A673 (cell line): ENCODE results near the gene ARSB. TPM values are rescaled to one million over a fixed set of nuclear protein-coding genes. Genes with fewer than 3 reads are reported as not detected.

ENCODE experiments used
- BruUV-seq: library from RNA; stranded (reverse); fragments of 400-500 nt; replicated peaks from 2 replicates; lab custom pipeline; 2021; lab: Mats Ljungman, UMichigan
- CTCF ChIA-PET: fragments of 300-600 bp; sonication (Branson Sonifier 250); formaldehyde crosslinking; loops from one replicate; lab custom pipeline; 2022; ENCODE audit warnings: antibody characterized with exemption; lab: Charles Lee
- POLR2A ChIA-PET: fragments of 300-600 bp; sonication (Branson Sonifier 250); formaldehyde crosslinking; loops from one replicate; lab custom pipeline; 2022; ENCODE audit warnings: antibody characterized with exemption; ENCODE audit not compliant: low non-redundant PET; lab: Charles Lee
- DNase-seq: peaks from one replicate; pipeline ENCODE4 v3.0.0-alpha.2; 2015; ENCODE audit warnings: low spot score
- H3K27ac ChIP-seq: fragments of 200-600 bp; sonication (generic); 2 replicates; pipeline ENCODE4 v1.5.1; 2016; ENCODE audit warnings: mixed run types, low read depth, mild to moderate bottlenecking, mixed read lengths, antibody characterized with exemption, low read length; ENCODE audit not compliant: poor library complexity, severe bottlenecking
- H3K27me3 ChIP-seq: fragments of 200-600 bp; sonication (generic); replicated peaks from 2 replicates; pipeline ENCODE4 v1.6.1; 2017; ENCODE audit warnings: mixed run types, low read depth, mild to moderate bottlenecking, mixed read lengths, antibody characterized with exemption, low read length; ENCODE audit not compliant: insufficient read depth, poor library complexity
- H3K36me3 ChIP-seq: fragments of 200-600 bp; sonication (generic); 2 replicates; pipeline ENCODE4 v1.6.1; 2016; ENCODE audit warnings: mixed run types, mild to moderate bottlenecking, mixed read lengths, antibody characterized with exemption, low read length; ENCODE audit not compliant: insufficient read depth, poor library complexity, severe bottlenecking
- H3K4me1 ChIP-seq: fragments of 200-600 bp; sonication (generic); 2 replicates; pipeline ENCODE4 v1.6.1; 2017; ENCODE audit warnings: mixed run types, mild to moderate bottlenecking, mixed read lengths, antibody characterized with exemption, low read length; ENCODE audit not compliant: insufficient read depth, poor library complexity, severe bottlenecking
- H3K4me3 ChIP-seq: fragments of 200-600 bp; sonication (generic); 2 replicates; pipeline ENCODE4 v1.5.1; 2016; ENCODE audit warnings: low read depth, mixed run types, mild to moderate bottlenecking, mixed read lengths, low read length; ENCODE audit not compliant: poor library complexity, severe bottlenecking
- H3K9me3 ChIP-seq: fragments of 200-600 bp; sonication (generic); 2 replicates; pipeline ENCODE4 v1.6.1; 2016; ENCODE audit warnings: mixed run types, low read depth, mild to moderate bottlenecking, mixed read lengths, antibody characterized with exemption, low read length; ENCODE audit not compliant: poor library complexity, severe bottlenecking
- EZH2 ChIP-seq: fragments of 200-600 bp; sonication (generic); IDR thresholded peaks from 2 replicates; pipeline ENCODE4 v1.6.1; 2017; ENCODE audit warnings: borderline replicate concordance, low read depth, mild to moderate bottlenecking, mixed read lengths, antibody characterized with exemption, low read length; ENCODE audit not compliant: poor library complexity, severe bottlenecking
- intact Hi-C: fragments of 100-400 bp; cut with micrococcal nuclease; formaldehyde crosslinking; loops from one replicate; pipeline ENCODE4 v1.10.0; 2022; ENCODE audit not compliant: unreplicated experiment
- total RNA-seq: library from RNA; stranded (reverse); gene quantifications from 2 replicates; pipeline ENCODE4 v1.2.3, GENCODE V29; 2021
- TF ChIP-seq, protein P1 (sequence below): fragments of 300-800, 200-600 bp; sonication (generic); conservative IDR thresholded peaks from 2 replicates; pipeline ENCODE4 v1.5.1; 2017; ENCODE audit warnings: low read depth, mild to moderate bottlenecking, antibody characterized with exemption, low read length, moderate library complexity, mixed read lengths

ARSB gene
- total RNA-seq, 1 experiment from 2014 or later: 16.8 TPM

DNA sequence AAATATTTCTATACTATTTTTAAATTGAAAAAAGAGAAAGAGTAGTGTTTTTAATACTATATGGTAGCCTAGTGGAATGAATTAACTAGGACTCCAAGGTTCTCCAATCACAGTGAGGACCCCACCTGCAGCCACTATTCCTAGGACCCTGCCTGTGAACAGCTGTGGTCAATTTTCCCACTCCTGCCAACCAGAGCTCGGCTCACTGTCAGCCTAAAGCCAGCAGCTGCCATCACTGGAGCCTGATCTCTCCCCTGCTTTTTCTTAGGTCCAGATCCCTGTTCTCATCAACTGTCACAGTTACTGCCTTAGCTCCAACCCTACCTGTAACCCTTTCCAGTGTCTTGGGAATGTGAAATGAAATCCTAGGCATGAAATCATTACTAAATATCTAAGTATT lies 25.3 kb downstream of the ARSB start:
- ChIA-PET CTCF (no interaction called here), POLR2A (no interaction called here)
- TF ChIP-seq EZH2: no peak
- TF ChIP-seq, protein P1, sequence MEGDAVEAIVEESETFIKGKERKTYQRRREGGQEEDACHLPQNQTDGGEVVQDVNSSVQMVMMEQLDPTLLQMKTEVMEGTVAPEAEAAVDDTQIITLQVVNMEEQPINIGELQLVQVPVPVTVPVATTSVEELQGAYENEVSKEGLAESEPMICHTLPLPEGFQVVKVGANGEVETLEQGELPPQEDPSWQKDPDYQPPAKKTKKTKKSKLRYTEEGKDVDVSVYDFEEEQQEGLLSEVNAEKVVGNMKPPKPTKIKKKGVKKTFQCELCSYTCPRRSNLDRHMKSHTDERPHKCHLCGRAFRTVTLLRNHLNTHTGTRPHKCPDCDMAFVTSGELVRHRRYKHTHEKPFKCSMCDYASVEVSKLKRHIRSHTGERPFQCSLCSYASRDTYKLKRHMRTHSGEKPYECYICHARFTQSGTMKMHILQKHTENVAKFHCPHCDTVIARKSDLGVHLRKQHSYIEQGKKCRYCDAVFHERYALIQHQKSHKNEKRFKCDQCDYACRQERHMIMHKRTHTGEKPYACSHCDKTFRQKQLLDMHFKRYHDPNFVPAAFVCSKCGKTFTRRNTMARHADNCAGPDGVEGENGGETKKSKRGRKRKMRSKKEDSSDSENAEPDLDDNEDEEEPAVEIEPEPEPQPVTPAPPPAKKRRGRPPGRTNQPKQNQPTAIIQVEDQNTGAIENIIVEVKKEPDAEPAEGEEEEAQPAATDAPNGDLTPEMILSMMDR: no peak
- no peaks in the 10 kb centered on the region for H3K9me3 ChIP-seq
- DNase-seq: no peak
- intact Hi-C loops: loop anchor here (10.0 kb wide), 1 partner anchor 425 kb away; no protein-coding TSS in a partner anchor
- H3K4me3 ChIP-seq: no peak overlapping the region
- H3K27ac ChIP-seq: no peak overlapping the region
- no peaks in the 10 kb centered on the region for H3K27me3 ChIP-seq
- no TSS peak for BruUV-seq
- H3K4me1 ChIP-seq: no peaks in the 10 kb centered on the region
- H3K36me3 ChIP-seq: no peaks in the 10 kb centered on the region

DNA sequence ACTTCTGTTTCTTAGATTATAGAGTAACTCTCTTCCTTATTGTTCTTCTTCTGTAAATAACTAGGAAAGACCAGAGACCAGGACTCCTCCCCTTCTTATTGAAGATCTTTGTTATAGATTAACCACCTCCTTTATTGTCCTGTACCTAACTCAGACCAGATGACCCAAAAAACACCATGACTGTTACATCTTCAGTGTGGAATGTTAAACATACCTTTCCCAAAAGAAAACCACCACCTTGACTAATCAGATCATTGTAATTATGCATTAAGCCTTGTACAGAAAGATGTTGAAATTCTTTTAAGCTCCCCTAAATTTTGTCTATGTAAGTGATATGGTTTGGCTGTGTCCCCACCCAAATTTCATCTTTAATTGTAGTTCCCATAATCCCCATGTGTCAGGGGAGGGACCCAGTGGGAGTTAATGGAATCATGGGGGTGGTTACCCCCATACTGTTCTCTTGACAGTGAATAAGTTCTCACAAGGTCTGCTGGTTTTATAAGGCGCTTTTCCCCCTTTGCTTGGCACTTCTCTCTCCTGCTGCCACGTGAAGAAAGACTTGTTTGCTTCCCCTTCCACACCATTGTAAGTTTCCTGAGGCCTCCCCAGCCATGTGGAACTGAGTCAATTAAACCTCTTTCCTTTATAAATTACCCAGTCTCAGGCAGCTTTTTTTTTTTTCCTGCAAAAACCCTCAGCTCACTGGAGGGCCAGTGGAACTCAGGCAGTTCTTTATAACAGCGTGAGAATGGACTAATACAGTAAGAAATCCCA lies 26.3 kb downstream of the ARSB start:
- CTCF ChIA-PET: no interaction called here
- POLR2A ChIA-PET: interaction anchor here (0.7 kb wide), 1 partner anchor 1278 kb away, joined by 3 read pairs; no protein-coding TSS in a partner anchor
- no TSS peak for BruUV-seq
- Histone ChIP-seq H3K4me1 (peaks cover 2% of the 10 kb centered on the region), H3K27me3 (no peaks in the 10 kb centered on the region), H3K36me3 (no peaks in the 10 kb centered on the region), H3K4me3 (no peak overlapping the region), H3K27ac (no peak overlapping the region), H3K9me3 (no peaks in the 10 kb centered on the region)
- TF ChIP-seq, protein P1: no peak
- TF ChIP-seq EZH2: no peak
- no peak for DNase-seq
- intact Hi-C loops: no loop called here

DNA sequence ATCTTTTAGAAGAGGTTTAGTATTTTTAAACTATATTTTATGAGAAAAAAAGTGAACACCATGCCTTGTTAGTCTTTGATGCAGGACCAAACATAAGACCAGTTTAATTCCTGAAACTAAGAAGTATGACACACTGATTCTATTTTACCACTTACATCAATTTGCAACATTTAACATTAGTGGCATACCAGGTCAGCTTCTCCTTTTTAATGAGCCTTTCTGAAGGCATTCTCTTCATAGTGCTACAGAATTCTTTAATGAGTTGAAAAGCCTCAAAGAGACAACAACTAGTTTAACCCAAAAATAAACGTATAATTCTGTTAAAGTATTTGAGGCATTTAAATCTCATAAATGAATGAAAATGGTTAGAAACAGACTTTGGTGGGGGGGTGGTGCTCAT lies 28.2 kb downstream of the ARSB start:
- intact Hi-C loops: no loop called here
- Histone ChIP-seq H3K4me3 (no peak overlapping the region), H3K4me1 (peaks cover 12% of the 10 kb centered on the region), H3K9me3 (no peaks in the 10 kb centered on the region), H3K27ac (no peak overlapping the region), H3K36me3 (no peaks in the 10 kb centered on the region), H3K27me3 (no peaks in the 10 kb centered on the region)
- TF ChIP-seq EZH2: no peak
- TF ChIP-seq, protein P1: no peak
- POLR2A ChIA-PET: no interaction called here
- no peak for DNase-seq
- CTCF ChIA-PET: no interaction called here
- no TSS peak for BruUV-seq
